Activated CD8-positive, alpha-beta memory T cell treated with anti-CD3 and anti-CD28 coated beads, Interleukin-2, amount 50 U/mL, for 1 hour (primary cell): ENCODE data around the gene ITGAL.
"Not testable (repeated sequence)": the region's sequence is repeated elsewhere in the genome, so short reads cannot be mapped to it uniquely, and the experiment has no call there.

Experiments
- DNase-seq: peaks from one replicate; pipeline ENCODE4 v3.0.0-alpha.2; 2020; ENCODE audit errors: extremely low read depth

Gene ITGAL

GRCh38 chr16:30491744-30492308, 19.3 kb downstream of the ITGAL start:
- no peak for DNase-seq

- no peak for DNase-seq
Measured at GRCh38 chr16:30493941-30494488, 21.5 kb downstream of the ITGAL start.

GRCh38 chr16:30494709-30495108, 22.2 kb downstream of the ITGAL start:
- DNase-seq = no peak

- no peak for DNase-seq
Measured at GRCh38 chr16:30499284-30499683, 26.7 kb downstream of the ITGAL start.

- DNase-seq = no peak
Measured at GRCh38 chr16:30503403-30504296, 31.1 kb downstream of the ITGAL start.

- no peak for DNase-seq
Measured at GRCh38 chr16:30509081-30509765, 36.7 kb downstream of the ITGAL start.

GRCh38 chr16:30510376-30510938, 37.9 kb downstream of the ITGAL start:
- no peak for DNase-seq

GRCh38 chr16:30511509-30511908, 39.0 kb downstream of the ITGAL start:
- no peak for DNase-seq

GRCh38 chr16:30515275-30515674, 42.7 kb downstream of the ITGAL start:
- no peak for DNase-seq

- DNase-seq = no peak
Measured at GRCh38 chr16:30518552-30518951, 46.0 kb downstream of the ITGAL start.

- DNase-seq = no peak
Measured at GRCh38 chr16:30519120-30520049, 46.8 kb downstream of the ITGAL start.

GRCh38 chr16:30521476-30521872, 48.9 kb downstream of the ITGAL start:
- no peak for DNase-seq

GRCh38 chr16:30521873-30522641, 49.5 kb downstream of the ITGAL start:
- no peak for DNase-seq

- DNase-seq = not testable (repeated sequence)
Measured at GRCh38 chr16:30522702-30523463, 50.3 kb downstream of the ITGAL start.

GRCh38 chr16:30523768-30524574, 51.4 kb downstream of the ITGAL start:
- no peak for DNase-seq

- DNase-seq = no peak
Measured at GRCh38 chr16:30524575-30525568, 52.3 kb downstream of the ITGAL start.

GRCh38 chr16:30525844-30526136, 53.2 kb downstream of the ITGAL start:
- DNase-seq = no peak
